Stimulated activated CD4-positive, alpha-beta T cell treated with anti-CD3 and anti-CD28 coated beads, Interleukin-1b, Interleukin-23, amount 100 ng/mL, for 48 hours (primary cell): Measurements from ENCODE around the gene PINLYP.

ENCODE experiments used
- DNase-seq: peaks from one replicate; pipeline ENCODE4 v3.0.0-alpha.2; 2020

PINLYP gene

GRCh38 chr19:43551399-43552197, 24.0 kb upstream of the PINLYP start:
- no peak for DNase-seq

GRCh38 chr19:43552198-43552450, 23.5 kb upstream of the PINLYP start:
- DNase-seq = no peak

- no peak for DNase-seq
These were observed 23.0 kb upstream of the PINLYP start for GRCh38 chr19:43552616-43553015.

GRCh38 chr19:43553656-43554055, 21.9 kb upstream of the PINLYP start:
- no peak for DNase-seq

- DNase-seq = no peak
These were observed 21.2 kb upstream of the PINLYP start for GRCh38 chr19:43554317-43554895.

- DNase-seq = peak; percentile 80
These were observed 20.3 kb upstream of the PINLYP start for GRCh38 chr19:43555185-43555770.

GRCh38 chr19:43560687-43561086, 14.9 kb upstream of the PINLYP start:
- DNase-seq = no peak

GRCh38 chr19:43561139-43561970, 14.2 kb upstream of the PINLYP start:
- no peak for DNase-seq

GRCh38 chr19:43562226-43562697, 13.3 kb upstream of the PINLYP start:
- no peak for DNase-seq

GRCh38 chr19:43562698-43563241, 12.8 kb upstream of the PINLYP start:
- DNase-seq = peak; percentile 72

GRCh38 chr19:43563816-43564457, 11.7 kb upstream of the PINLYP start:
- no peak for DNase-seq

GRCh38 chr19:43564800-43565199, 10.8 kb upstream of the PINLYP start:
- DNase-seq = no peak

GRCh38 chr19:43569657-43570056, 5.9 kb upstream of the PINLYP start:
- DNase-seq = no peak

- DNase-seq = no peak
These were observed 5.3 kb upstream of the PINLYP start for GRCh38 chr19:43570174-43570791.

GRCh38 chr19:43572171-43572588, 3.4 kb upstream of the PINLYP start:
- no peak for DNase-seq

- no peak for DNase-seq
These were observed 1.0 kb upstream of the PINLYP start for GRCh38 chr19:43574424-43575155.

- DNase-seq = no peak
These were observed 616 bp downstream of the PINLYP start for GRCh38 chr19:43575955-43576878.

GRCh38 chr19:43578787-43579186, 3.2 kb downstream of the PINLYP start:
- DNase-seq = no peak

GRCh38 chr19:43581467-43581866, 5.9 kb downstream of the PINLYP start:
- DNase-seq = no peak

GRCh38 chr19:43582495-43582894, 6.9 kb downstream of the PINLYP start:
- DNase-seq = no peak
